ENCODE results near the gene PNMA8B.
"Not testable (repeated sequence)": the region's sequence is repeated elsewhere in the genome, so short reads cannot be mapped to it uniquely, and the experiment has no call there.

The PNMA8B gene

GRCh38 chr19:46495786-46496099 lies at the start of gene PNMA8B:
Gene PNMA8B (minus strand): TSS chr19:46495867. CDS start chr19:46495465, 402 bp downstream.
- DNase-seq: peak; percentile 70

- DNase-seq: no peak
Measured at GRCh38 chr19:46544651-46545050, 49.0 kb upstream of the PNMA8B start.

GRCh38 chr19:46542428-46543230 lies 47.0 kb upstream of the PNMA8B start:
- DNase-seq: peak; percentile 80

GRCh38 chr19:46537136-46538097 lies 41.8 kb upstream of the PNMA8B start:
- DNase-seq: peak; percentile 31

GRCh38 chr19:46536391-46536790 lies 40.7 kb upstream of the PNMA8B start:
- DNase-seq: no peak

GRCh38 chr19:46533621-46534081 lies 38.0 kb upstream of the PNMA8B start:
- DNase-seq: no peak

GRCh38 chr19:46533078-46533620 lies 37.5 kb upstream of the PNMA8B start:
- no peak for DNase-seq

GRCh38 chr19:46530636-46531035 lies 35.0 kb upstream of the PNMA8B start:
- DNase-seq: no peak

GRCh38 chr19:46529622-46530451 lies 34.2 kb upstream of the PNMA8B start:
- DNase-seq: peak; percentile 62

GRCh38 chr19:46528601-46529590 lies 33.2 kb upstream of the PNMA8B start:
- DNase-seq: no peak

- not testable (repeated sequence) for DNase-seq
Measured at GRCh38 chr19:46526801-46527200, 31.1 kb upstream of the PNMA8B start.

- no peak for DNase-seq
Measured at GRCh38 chr19:46524308-46524707, 28.6 kb upstream of the PNMA8B start.

- DNase-seq: not testable (repeated sequence)
Measured at GRCh38 chr19:46522988-46523387, 27.3 kb upstream of the PNMA8B start.

- no peak for DNase-seq
Measured at GRCh38 chr19:46521241-46521868, 25.7 kb upstream of the PNMA8B start.

GRCh38 chr19:46520616-46521015 lies 24.9 kb upstream of the PNMA8B start:
- DNase-seq: no peak

- no peak for DNase-seq
Measured at GRCh38 chr19:46517471-46517870, 21.8 kb upstream of the PNMA8B start.

GRCh38 chr19:46515879-46516350 lies 20.2 kb upstream of the PNMA8B start:
- peak; percentile 49 for DNase-seq

- DNase-seq: no peak
Measured at GRCh38 chr19:46515290-46515609, 19.6 kb upstream of the PNMA8B start.

- no peak for DNase-seq
Measured at GRCh38 chr19:46514589-46515289, 19.1 kb upstream of the PNMA8B start.

Measured in fibroblast of skin of right biceps (primary cell).